HepG2 (cell line): ENCODE data around the gene SORD. TPM values are rescaled to one million over a fixed set of nuclear protein-coding genes. Genes with fewer than 3 reads are reported as not detected.
"Not testable (repeated sequence)": the region's sequence is repeated elsewhere in the genome, so short reads cannot be mapped to it uniquely, and the experiment has no call there.

Experiments
- ATAC-seq: fragments of 200-7000 bp; cut with Tn5 transposase; 3 replicates; pipeline ENCODE4 v1.9.1; 2020; ENCODE audit warnings: mild to moderate bottlenecking, moderate library complexity
- BruUV-seq: library from RNA; stranded (reverse); fragments of 400-500 nt; replicated peaks from 2 replicates; lab custom pipeline; 2021; lab: Mats Ljungman, UMichigan
- CTCF ChIA-PET: fragments of 300-600 bp; formaldehyde crosslinking; extraction: SDS; loops from one replicate; lab custom pipeline; 2021; ENCODE audit warnings: low total read pairs, inconsistent platforms, low intra/inter-chr PET ratio; lab: Yijun Ruan, JAX
- POLR2A ChIA-PET: fragments of 350-600 bp; sonication (Branson Sonifier 250); formaldehyde crosslinking; loops from one replicate; lab custom pipeline; 2020; ENCODE audit warnings: antibody characterized with exemption, inconsistent platforms; lab: Yijun Ruan, JAX
- DNase-seq: peaks from one replicate; pipeline ENCODE4 v3.0.0-alpha.2; 2015; ENCODE audit warnings: low spot score
- FAIRE-seq: peaks from 3 replicates; lab custom pipeline; 2011; peaks lifted over from hg19 to GRCh38; lab: Jason Lieb, UNC
- H2AFZ ChIP-seq: one replicate; pipeline ENCODE4 v1.6.1; 2011; ENCODE audit warnings: low read length, inconsistent platforms
- H3K27ac ChIP-seq: fragments of 300-600 bp; 3 replicates; pipeline ENCODE4 v1.8.0; 2011; ENCODE audit warnings: mixed run types, mild to moderate bottlenecking, mixed read lengths, low read length, inconsistent platforms; ENCODE audit not compliant: insufficient read depth; ENCODE audit errors: extremely low read length
- H3K27me3 ChIP-seq, 2 experiments: fragments of 200-600 bp in 1 of 2; 2 replicates in 1 of 2; 3 replicates in 1 of 2; pipeline versions ENCODE4 v1.6.0 to v1.8.0; 2011; ENCODE audit warnings: low read length in 2 of 2, mild to moderate bottlenecking in 2 of 2, moderate library complexity in 2 of 2, inconsistent platforms in 1 of 2; ENCODE audit not compliant: insufficient read depth in 2 of 2, control insufficient read depth in 1 of 2
- H3K36me3 ChIP-seq, 2 experiments: fragments of 200-600 bp in 1 of 2; replicated peaks in 1 of 2; 2 replicates in 1 of 2; 3 replicates in 1 of 2; pipeline versions ENCODE4 v1.5.1 to v1.8.0; 2011; ENCODE audit warnings: low read length in 2 of 2, inconsistent platforms in 1 of 2; ENCODE audit not compliant: insufficient read depth in 2 of 2, control insufficient read depth in 1 of 2
- H3K4me1 ChIP-seq: 2 replicates; pipeline ENCODE4 v1.5.1; 2012; ENCODE audit warnings: low read length, inconsistent platforms; ENCODE audit not compliant: insufficient read depth
- H3K4me2 ChIP-seq: 2 replicates; pipeline ENCODE4 v1.6.0; 2011; ENCODE audit warnings: low read depth, low read length, inconsistent platforms
- H3K4me3 ChIP-seq, 3 experiments: fragments of 200-600 bp in 1 of 3; sonication (generic), shearing (Covaris generic) in 1 of 3; replicated peaks in 1 of 3; 2 replicates each; pipeline ENCODE4 v1.5.1; 2011 to 2016; ENCODE audit warnings: low read length in 3 of 3, inconsistent platforms in 2 of 3, low read depth in 2 of 3, mild to moderate bottlenecking in 2 of 3, control low read depth in 1 of 3, mixed read lengths in 1 of 3; ENCODE audit not compliant: insufficient read depth in 1 of 3
- H3K79me2 ChIP-seq: one replicate; pipeline ENCODE4 v1.6.1; 2011; ENCODE audit warnings: low read length, inconsistent platforms; ENCODE audit not compliant: insufficient read depth
- H3K9ac ChIP-seq: 2 replicates; pipeline ENCODE4 v1.6.0; 2011; ENCODE audit warnings: mild to moderate bottlenecking, low read depth, low read length, inconsistent platforms; ENCODE audit not compliant: insufficient read depth
- H3K9me3 ChIP-seq: 2 replicates; pipeline ENCODE4 v1.5.1; 2012; ENCODE audit warnings: mild to moderate bottlenecking, low read length
- H4K20me1 ChIP-seq: 2 replicates; pipeline ENCODE4 v1.6.0; 2011; ENCODE audit warnings: inconsistent platforms, mild to moderate bottlenecking, low read length, moderate library complexity; ENCODE audit not compliant: insufficient read depth
- WGBS: methylation state at CpG from one replicate; pipeline ENCODE4 v1.1.6; 2017; ENCODE audit warnings: low lambda C conversion rate; 5-methylcytosine and 5-hydroxymethylcytosine counted together
- in situ Hi-C: cut with HindIII; loops from 2 replicates; pipeline ENCODE4 v1.10.0; 2017; ENCODE audit warnings: low pct_unique_long_range_greater_than_20kb; ENCODE audit not compliant: extremely low pct_ligation_motif_present
- intact Hi-C: fragments of 100-400 bp; cut with micrococcal nuclease; formaldehyde crosslinking; loops from one replicate; pipeline ENCODE4 v1.10.0; 2022; ENCODE audit not compliant: unreplicated experiment
- polyA plus RNA-seq, 8 experiments: library from polyadenylated mRNA; depleted of rRNA in 3 of 8; stranded (reverse) in 7 of 8; unstranded in 1 of 8; fragments of >200 nt; fragmentation: Illumina TruSeq in 4 of 8; extraction: Trizol in 4 of 8; gene quantifications; 2 replicates each; pipeline versions ENCODE4 v1.2.1 to v1.2.3, GENCODE V29; 2011 to 2016; ENCODE audit warnings: low read depth in 4 of 8, missing spikeins in 1 of 8, mixed read lengths in 1 of 8; ENCODE audit not compliant: insufficient read depth in 1 of 8
- total RNA-seq, 5 experiments: library from RNA; depleted of rRNA; stranded (reverse); fragments of >200 nt; fragmentation: Illumina TruSeq; extraction: Trizol; gene quantifications; 2 replicates each; pipeline ENCODE4 v1.2.3, GENCODE V29; 2016; ENCODE audit warnings: low read depth in 1 of 5

The SORD gene
- total and polyA plus RNA-seq, 2 of the 13 experiments (the other 11 are each of a cell fraction or from before 2014, with no cell fraction given), result 59.1 to 95.3 TPM

- POLR2A ChIA-PET, H3K4me1 ChIP-seq, in situ Hi-C loops, H3K79me2 ChIP-seq, intact Hi-C loops, H3K9ac ChIP-seq, H3K4me3 ChIP-seq, H3K4me2 ChIP-seq, BruUV-seq, H3K27me3 ChIP-seq, H3K27ac ChIP-seq, CTCF ChIA-PET, H3K9me3 ChIP-seq, H2AFZ ChIP-seq, DNase-seq, H4K20me1 ChIP-seq: not testable (repeated sequence)
- WGBS, result no CpG with 5 or more reads among the region's 1 CpG
- peak; percentile 91 for FAIRE-seq
- ATAC-seq, result peak; percentile 85
- H3K36me3 ChIP-seq, result peaks cover 5 to 17% of the 10 kb centered on the region in 2 experiments
Measured at GRCh38 chr15:45044270-45044669, 21.3 kb downstream of the SORD start.

- H2AFZ ChIP-seq, H4K20me1 ChIP-seq, H3K27ac ChIP-seq, CTCF ChIA-PET, H3K9me3 ChIP-seq, ATAC-seq, POLR2A ChIA-PET, H3K9ac ChIP-seq, H3K27me3 ChIP-seq, in situ Hi-C loops, intact Hi-C loops, H3K4me1 ChIP-seq, H3K79me2 ChIP-seq, BruUV-seq, DNase-seq, H3K4me3 ChIP-seq, H3K4me2 ChIP-seq: not testable (repeated sequence)
- WGBS, result 97% methylated on average over 4 of the region's 4 CpGs
- FAIRE-seq, result peak; percentile 37
- H3K36me3 ChIP-seq, result peaks cover 10 to 48% of the 10 kb centered on the region in 2 experiments
Measured at GRCh38 chr15:45048449-45048793, 25.4 kb downstream of the SORD start.
